Endothelial cell of umbilical vein (primary cell): ENCODE results near the gene COLGALT1. TPM values are rescaled to one million over a fixed set of nuclear protein-coding genes. Genes with fewer than 3 reads are reported as not detected.

ENCODE experiments used
- BruUV-seq: library from RNA; stranded (reverse); fragments of 400-500 nt; replicated peaks from 2 replicates; lab custom pipeline; 2021; lab: Mats Ljungman, UMichigan
- CTCF ChIA-PET: fragments of 300-600, 350-600 bp; sonication (Branson Sonifier 250); formaldehyde crosslinking; loops from one replicate; lab custom pipeline; 2021; ENCODE audit warnings: antibody characterized with exemption, inconsistent platforms; lab: Charles Lee
- POLR2A ChIA-PET: fragments of 300-600, 350-600 bp; sonication (Branson Sonifier 250); formaldehyde crosslinking; loops from one replicate; lab custom pipeline; 2021; ENCODE audit warnings: antibody characterized with exemption, inconsistent platforms; lab: Charles Lee
- DNase-seq: peaks from one replicate; pipeline ENCODE4 v3.0.0-alpha.2; 2011; ENCODE audit warnings: low read depth, low spot score
- FAIRE-seq: peaks from 2 replicates; lab custom pipeline; 2011; peaks lifted over from hg19 to GRCh38; lab: Jason Lieb, UNC
- H2AFZ ChIP-seq: 2 replicates; pipeline ENCODE4 v1.6.0; 2012; ENCODE audit warnings: low read depth, low read length, control low read depth, inconsistent platforms
- H3K27ac ChIP-seq: 2 replicates; pipeline ENCODE4 v1.5.1; 2011; ENCODE audit warnings: low read depth, mild to moderate bottlenecking, control low read depth, low read length, moderate library complexity; ENCODE audit not compliant: insufficient read depth
- H3K27me3 ChIP-seq, 2 experiments: 2 replicates each; pipeline versions ENCODE4 v1.6.0 to v1.6.1; 2011; ENCODE audit warnings: low read length in 2 of 2, mixed read lengths in 1 of 2; ENCODE audit not compliant: control insufficient read depth in 2 of 2, insufficient read depth in 2 of 2
- H3K36me3 ChIP-seq, 2 experiments: 2 replicates in 1 of 2; 3 replicates in 1 of 2; pipeline ENCODE4 v1.5.1; 2011; ENCODE audit warnings: low read length in 2 of 2, mild to moderate bottlenecking in 1 of 2, moderate library complexity in 1 of 2; ENCODE audit not compliant: control insufficient read depth in 2 of 2, insufficient read depth in 2 of 2; ENCODE audit errors: extremely low read depth in 1 of 2
- H3K4me1 ChIP-seq: 3 replicates; pipeline ENCODE4 v1.5.1; 2011; ENCODE audit warnings: mild to moderate bottlenecking, low read length; ENCODE audit not compliant: control insufficient read depth, insufficient read depth; ENCODE audit errors: extremely low read depth
- H3K4me2 ChIP-seq: 2 replicates; pipeline ENCODE4 v1.6.1; 2011; ENCODE audit warnings: low read length, control low read depth, mixed read lengths; ENCODE audit not compliant: insufficient read depth
- H3K4me3 ChIP-seq, 3 experiments: fragments of 200-600 bp in 1 of 3; sonication (generic), shearing (Covaris generic) in 1 of 3; replicated peaks in 1 of 3; 2 replicates each; pipeline ENCODE4 v1.5.1; 2011 to 2016; ENCODE audit warnings: control low read depth in 3 of 3, low read length in 3 of 3, mild to moderate bottlenecking in 2 of 3, inconsistent platforms in 1 of 3, low read depth in 1 of 3, moderate library complexity in 1 of 3; ENCODE audit not compliant: insufficient read depth in 1 of 3
- H3K79me2 ChIP-seq: 2 replicates; pipeline ENCODE4 v1.6.0; 2012; ENCODE audit warnings: low read length, inconsistent platforms; ENCODE audit not compliant: control insufficient read depth, insufficient read depth
- H3K9ac ChIP-seq: replicated peaks from 2 replicates; pipeline ENCODE3; 2011; ENCODE audit warnings: low read length, control low read depth; ENCODE audit not compliant: insufficient read depth; ENCODE audit errors: extremely low read depth
- H3K9me1 ChIP-seq: replicated peaks from 3 replicates; pipeline ENCODE4 v1.6.0; 2011; ENCODE audit warnings: mild to moderate bottlenecking, low read length; ENCODE audit not compliant: control insufficient read depth, insufficient read depth; ENCODE audit errors: extremely low read depth
- H3K9me3 ChIP-seq: replicated peaks from 2 replicates; pipeline ENCODE4 v1.5.1; 2012; ENCODE audit warnings: low read length, inconsistent platforms; ENCODE audit not compliant: control insufficient read depth, insufficient read depth
- H4K20me1 ChIP-seq: replicated peaks from 2 replicates; pipeline ENCODE3; 2011; ENCODE audit warnings: mild to moderate bottlenecking, low read length; ENCODE audit not compliant: control insufficient read depth, insufficient read depth; ENCODE audit errors: extremely low read depth
- CTCF ChIP-seq, 2 donors: IDR thresholded peaks; 1 replicate in 1 of 2; 2 replicates in 1 of 2; pipeline ENCODE4 v1.5.1; 2011; ENCODE audit warnings: low read length in 2 of 2, mild to moderate bottlenecking in 2 of 2, moderate library complexity in 2 of 2, control low read depth in 1 of 2, inconsistent platforms in 1 of 2, low read depth in 1 of 2; ENCODE audit not compliant: insufficient read depth in 1 of 2; ENCODE audit errors: extremely low read depth in 1 of 2
- EZH2 ChIP-seq: IDR thresholded peaks from 2 replicates; pipeline ENCODE4 v1.6.1; 2012; ENCODE audit warnings: borderline replicate concordance, low read depth, mild to moderate bottlenecking, moderate library complexity, low read length, inconsistent platforms; ENCODE audit not compliant: severe bottlenecking
- FOS ChIP-seq: IDR thresholded peaks from 2 replicates; pipeline ENCODE4 v1.6.1; 2011; ENCODE audit warnings: mild to moderate bottlenecking, low read length, moderate library complexity, borderline replicate concordance; ENCODE audit not compliant: insufficient read depth
- GATA2 ChIP-seq: IDR thresholded peaks from 2 replicates; pipeline ENCODE4 v1.7.0; 2011; ENCODE audit warnings: low read depth, mild to moderate bottlenecking, moderate library complexity, mixed read lengths, low read length; ENCODE audit not compliant: insufficient read length, insufficient read depth
- JUN ChIP-seq: IDR thresholded peaks from 2 replicates; pipeline ENCODE4 v1.6.1; 2011; ENCODE audit warnings: borderline replicate concordance, low read depth; ENCODE audit not compliant: insufficient read length, insufficient read depth
- MYC ChIP-seq: IDR thresholded peaks from one replicate; pipeline ENCODE4 v1.6.1; 2011; ENCODE audit warnings: mild to moderate bottlenecking, low read depth, low read length
- POLR2A ChIP-seq: IDR thresholded peaks from 2 replicates; pipeline ENCODE4 v1.6.1; 2012; ENCODE audit warnings: low read depth, mild to moderate bottlenecking, control low read depth, low read length
- POLR2AphosphoS5 ChIP-seq: IDR thresholded peaks from 2 replicates; pipeline ENCODE4 v1.6.1; 2012; ENCODE audit warnings: low read depth, mild to moderate bottlenecking, control low read depth, low read length, moderate library complexity; ENCODE audit not compliant: insufficient read depth
- dilution Hi-C: fragments of 300-500 bp; cut with MboI; formaldehyde crosslinking; loops from one replicate; pipeline ENCODE4 v1.15.0; 2019; ENCODE audit warnings: low sequenced_read_pairs; ENCODE audit not compliant: extremely low pct_ligation_motif_present
- intact Hi-C: fragments of 100-400 bp; cut with micrococcal nuclease; formaldehyde crosslinking; loops from one replicate; pipeline ENCODE4 v1.10.0; 2022
- polyA plus RNA-seq, 4 experiments: library from polyadenylated mRNA; depleted of rRNA in 3 of 4; stranded (reverse) in 3 of 4; unstranded in 1 of 4; fragments of >200 nt; gene quantifications; 2 replicates each; pipeline versions ENCODE4 v1.2.1 to v1.2.3, GENCODE V29; 2011 to 2012; ENCODE audit warnings: missing spikeins in 1 of 4
- total RNA-seq: library from RNA; stranded (reverse); gene quantifications from 2 replicates; pipeline ENCODE4 v1.2.3, GENCODE V29; 2021
- TF ChIP-seq, protein P1 (sequence below): IDR thresholded peaks from 2 replicates; pipeline ENCODE4 v1.6.1; 2011; ENCODE audit not compliant: insufficient read depth, insufficient read length

COLGALT1 gene
- total and polyA plus RNA-seq, 2 donors (not counting 3 experiments of a cell fraction or from before 2014, with no cell fraction given) = 263 to 355 TPM

DNA sequence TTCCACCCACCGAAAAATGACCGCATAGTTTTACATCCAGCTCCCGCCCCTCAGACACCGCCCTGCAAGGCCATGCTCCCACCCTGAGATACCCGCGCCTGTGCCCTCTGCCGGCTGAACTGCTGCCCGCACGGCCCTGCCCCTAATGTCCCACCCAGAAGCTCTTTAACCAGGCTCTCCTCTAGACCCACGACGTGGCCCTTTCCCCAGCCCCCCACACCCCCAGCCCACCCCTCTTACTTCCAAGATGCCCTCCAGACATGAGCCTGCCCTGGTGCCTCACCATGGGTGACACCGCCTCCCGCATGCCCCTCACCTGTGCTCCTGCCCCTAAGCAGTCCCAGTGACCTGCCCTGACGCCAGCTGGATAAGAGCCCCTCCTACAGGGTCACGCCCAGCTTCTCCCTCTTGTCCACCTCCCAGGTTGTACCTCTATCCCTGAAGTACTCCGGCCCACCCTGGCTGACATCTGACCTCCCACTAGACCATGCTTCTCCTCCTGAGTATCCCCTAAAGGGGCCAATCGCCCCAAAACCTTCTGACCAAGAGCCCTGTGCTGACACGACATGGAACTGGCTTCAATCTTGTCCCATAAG is 51.2 kb downstream of the COLGALT1 start:
- Histone ChIP-seq H2AFZ (peak overlapping the region; percentile 97), H3K36me3 (no peaks in the 10 kb centered on the region), H3K9me3 (no peaks in the 10 kb centered on the region), H4K20me1 (no peaks in the 10 kb centered on the region), H3K4me3 (no peak overlapping the region), H3K9ac (no peak overlapping the region), H3K27me3 (peaks cover 0 to 3% of the 10 kb centered on the region in 2 experiments), H3K4me1 (no peaks in the 10 kb centered on the region), H3K27ac (no peak overlapping the region), H3K79me2 (no peaks in the 10 kb centered on the region), H3K4me2 (peak overlapping the region; percentile 32), H3K9me1 (no peaks in the 10 kb centered on the region)
- FAIRE-seq (no peak), DNase-seq (no peak)
- dilution Hi-C loops = no loop called here
- intact Hi-C loops = loop anchor here (2.0 kb wide), 1 partner anchor 160 kb away; no protein-coding TSS in a partner anchor
- TF ChIP-seq, protein P1, sequence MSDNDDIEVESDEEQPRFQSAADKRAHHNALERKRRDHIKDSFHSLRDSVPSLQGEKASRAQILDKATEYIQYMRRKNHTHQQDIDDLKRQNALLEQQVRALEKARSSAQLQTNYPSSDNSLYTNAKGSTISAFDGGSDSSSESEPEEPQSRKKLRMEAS = no peak
- TF ChIP-seq JUN (no peak), FOS (no peak), POLR2A (no peak), GATA2 (no peak), MYC (no peak), EZH2 (no peak), CTCF (IDR thresholded peaks at IDR 0.05; ENCODE audit: extremely low read depth in 1 of 2, insufficient read depth in 1 of 2, low read depth in 1 of 2, low read length in 2 of 2) (no peak), POLR2AphosphoS5 (no peak)
- CTCF ChIA-PET = interaction anchor here (1.1 to 1.6 kb wide), 6 partner anchors 13 to 249 kb away, joined by 4 to 16 read pairs (median 5); no protein-coding TSS in a partner anchor
- no TSS peak for BruUV-seq
- POLR2A ChIA-PET = interaction anchor here (0.6 kb wide), 1 partner anchor 14 kb away, joined by 6 read pairs; no protein-coding TSS in a partner anchor
